ENCODE measurements around the gene SLC12A9.

SLC12A9 gene

GRCh38 chr7:100884736-100885439 lies 32.4 kb downstream of the SLC12A9 start:
- no peak for DNase-seq (ENCODE audit: low spot score)

GRCh38 chr7:100885440-100886141 lies 33.1 kb downstream of the SLC12A9 start:
- DNase-seq (ENCODE audit: low spot score), result no peak

- no peak for DNase-seq (ENCODE audit: low spot score)
These were observed 33.8 kb downstream of the SLC12A9 start for GRCh38 chr7:100886142-100886935.

GRCh38 chr7:100886936-100887515 lies 34.5 kb downstream of the SLC12A9 start:
- DNase-seq (ENCODE audit: low spot score), result no peak

GRCh38 chr7:100887516-100888290 lies 35.2 kb downstream of the SLC12A9 start:
- DNase-seq (ENCODE audit: low spot score), result no peak

GRCh38 chr7:100888291-100888987 lies 35.9 kb downstream of the SLC12A9 start:
- DNase-seq (ENCODE audit: low spot score), result no peak

GRCh38 chr7:100888988-100889750 lies 36.7 kb downstream of the SLC12A9 start, which contains the start of gene UFSP1:
Gene UFSP1 (minus strand): TSS chr7:100889715. CDS start chr7:100889271, 444 bp downstream.
- DNase-seq (ENCODE audit: low spot score), result no peak

GRCh38 chr7:100890653-100891567 lies 38.4 kb downstream of the SLC12A9 start:
- peak; percentile 15 for DNase-seq (ENCODE audit: low spot score)

- DNase-seq (ENCODE audit: low spot score), result peak; percentile 25
These were observed 39.2 kb downstream of the SLC12A9 start for GRCh38 chr7:100891568-100892247.

GRCh38 chr7:100892364-100893317 lies 40.1 kb downstream of the SLC12A9 start:
- peak; percentile 3 for DNase-seq (ENCODE audit: low spot score)

GRCh38 chr7:100893318-100893895 lies 40.9 kb downstream of the SLC12A9 start:
- no peak for DNase-seq (ENCODE audit: low spot score)

- peak; percentile 5 for DNase-seq (ENCODE audit: low spot score)
These were observed 41.6 kb downstream of the SLC12A9 start for GRCh38 chr7:100893910-100894721.

- peak; percentile 70 for DNase-seq (ENCODE audit: low spot score)
These were observed 42.6 kb downstream of the SLC12A9 start for GRCh38 chr7:100894860-100895700.

- no peak for DNase-seq (ENCODE audit: low spot score)
These were observed 43.1 kb downstream of the SLC12A9 start, which contains the start of gene ACHE for GRCh38 chr7:100895701-100895955. Gene ACHE (minus strand): TSS chr7:100895888. CDS start chr7:100894232, 1,656 bp downstream.
